BE2C (cell line): ENCODE measurements around the gene KCNA10. TPM values are rescaled to one million over a fixed set of nuclear protein-coding genes. Genes with fewer than 3 reads are reported as not detected.

Experiments used
- DNase-seq: peaks from one replicate; pipeline ENCODE4 v3.0.0-alpha.2; 2020
- H3K27me3 ChIP-seq: fragments of 250-450 bp; sonication (Bioruptor Pico); 2 replicates; pipeline ENCODE4 v1.5.1; 2020; ENCODE audit warnings: mild to moderate bottlenecking
- H3K36me3 ChIP-seq: fragments of 250-450 bp; sonication (Bioruptor Pico); 2 replicates; pipeline ENCODE4 v1.5.1; 2020; ENCODE audit warnings: mild to moderate bottlenecking
- H3K4me1 ChIP-seq: fragments of 250-450 bp; sonication (Bioruptor Pico); 2 replicates; pipeline ENCODE4 v1.5.1; 2020
- H3K4me3 ChIP-seq: 2 replicates; pipeline ENCODE4 v1.5.1; 2011; ENCODE audit warnings: low read depth, low read length
- H3K9me3 ChIP-seq: fragments of 250-450 bp; sonication (Bioruptor Pico); 2 replicates; pipeline ENCODE4 v1.5.1; 2020
- polyA plus RNA-seq: library from polyadenylated mRNA; unstranded; fragments of >200 nt; gene quantifications from one replicate; pipeline ENCODE4 v1.2.1, GENCODE V29; 2012; ENCODE audit warnings: low read depth, missing spikeins; ENCODE audit not compliant: insufficient read length, insufficient read depth
- TF ChIP-seq, protein P1 (sequence below): IDR thresholded peaks from 2 replicates; pipeline ENCODE4 v1.5.1; 2012; ENCODE audit warnings: mild to moderate bottlenecking, low read depth, low read length

KCNA10 gene
- not detected for polyA plus RNA-seq

DNA sequence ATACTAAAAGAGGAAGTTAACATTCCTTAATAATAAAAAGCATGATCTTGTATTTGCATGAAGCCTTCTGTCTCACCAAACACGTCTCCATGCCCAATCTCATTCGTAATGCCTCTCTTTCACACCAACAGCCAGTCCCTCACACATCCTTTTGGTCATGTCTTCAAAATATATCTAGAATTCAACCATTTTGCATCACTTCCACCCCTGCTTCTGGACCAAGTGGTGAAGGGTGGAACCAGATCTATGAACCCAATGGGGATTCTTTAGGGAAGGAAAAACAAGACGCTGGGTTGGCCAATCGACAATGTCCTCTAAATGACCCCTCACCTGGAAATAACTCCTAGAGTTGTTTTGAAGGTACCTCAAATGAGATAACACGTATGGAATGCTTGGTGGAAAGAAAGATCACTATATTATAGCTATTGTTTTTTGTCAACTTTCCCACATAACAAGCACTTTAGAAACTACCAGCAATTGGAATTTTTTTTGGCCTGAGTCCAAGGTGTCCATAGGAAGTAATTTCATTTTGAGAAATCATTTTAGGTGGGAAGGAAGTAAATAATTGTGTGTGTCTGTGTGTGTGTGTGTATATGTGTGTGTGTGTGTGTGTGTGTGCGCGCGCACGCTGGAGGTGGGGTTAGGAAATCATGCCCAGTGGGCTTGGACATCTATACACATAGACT lies at the start of gene KCNA10:
Gene KCNA10, minus strand, starts transcription at position 51 of the 686 bp plus-strand sequence. CDS start 388 bp downstream, outside the sequence.
- TF ChIP-seq, protein P1, sequence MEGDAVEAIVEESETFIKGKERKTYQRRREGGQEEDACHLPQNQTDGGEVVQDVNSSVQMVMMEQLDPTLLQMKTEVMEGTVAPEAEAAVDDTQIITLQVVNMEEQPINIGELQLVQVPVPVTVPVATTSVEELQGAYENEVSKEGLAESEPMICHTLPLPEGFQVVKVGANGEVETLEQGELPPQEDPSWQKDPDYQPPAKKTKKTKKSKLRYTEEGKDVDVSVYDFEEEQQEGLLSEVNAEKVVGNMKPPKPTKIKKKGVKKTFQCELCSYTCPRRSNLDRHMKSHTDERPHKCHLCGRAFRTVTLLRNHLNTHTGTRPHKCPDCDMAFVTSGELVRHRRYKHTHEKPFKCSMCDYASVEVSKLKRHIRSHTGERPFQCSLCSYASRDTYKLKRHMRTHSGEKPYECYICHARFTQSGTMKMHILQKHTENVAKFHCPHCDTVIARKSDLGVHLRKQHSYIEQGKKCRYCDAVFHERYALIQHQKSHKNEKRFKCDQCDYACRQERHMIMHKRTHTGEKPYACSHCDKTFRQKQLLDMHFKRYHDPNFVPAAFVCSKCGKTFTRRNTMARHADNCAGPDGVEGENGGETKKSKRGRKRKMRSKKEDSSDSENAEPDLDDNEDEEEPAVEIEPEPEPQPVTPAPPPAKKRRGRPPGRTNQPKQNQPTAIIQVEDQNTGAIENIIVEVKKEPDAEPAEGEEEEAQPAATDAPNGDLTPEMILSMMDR: no peak
- Histone ChIP-seq H3K4me3 (no peak within 1 kb of the TSS), H3K27me3 (peaks cover 3% of the 10 kb centered on the region; the same call in 1 of the 2 replicates), H3K9me3 (no peaks in the 10 kb centered on the region), H3K36me3 (no peaks in the 10 kb centered on the region), H3K4me1 (no peaks in the 10 kb centered on the region)
- no peak for DNase-seq

DNA sequence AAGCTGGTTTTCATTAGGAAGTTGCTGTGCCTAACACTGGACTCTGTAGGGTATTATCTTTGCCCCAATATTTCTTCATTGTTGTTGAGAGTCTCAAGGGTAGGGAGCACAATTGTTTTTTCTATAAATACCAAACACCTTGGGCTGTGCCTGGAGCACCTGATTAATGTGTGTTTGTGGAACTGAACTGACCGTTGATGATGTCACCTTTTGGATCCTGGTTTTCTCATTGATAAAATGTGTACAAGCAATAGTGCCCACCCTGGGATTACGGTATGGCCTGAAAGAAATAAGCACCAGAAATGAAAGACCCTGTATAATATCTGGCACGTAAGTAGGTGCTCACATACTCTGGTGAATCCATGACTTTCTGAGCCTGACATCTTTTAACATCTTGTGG lies 47.9 kb upstream of the KCNA10 start:
- Histone ChIP-seq H3K4me1 (no peaks in the 10 kb centered on the region), H3K36me3 (no peaks in the 10 kb centered on the region), H3K27me3 (peaks cover 9% of the 10 kb centered on the region), H3K9me3 (no peaks in the 10 kb centered on the region), H3K4me3 (no peak overlapping the region)
- TF ChIP-seq, protein P1: no peak
- DNase-seq: no peak

DNA sequence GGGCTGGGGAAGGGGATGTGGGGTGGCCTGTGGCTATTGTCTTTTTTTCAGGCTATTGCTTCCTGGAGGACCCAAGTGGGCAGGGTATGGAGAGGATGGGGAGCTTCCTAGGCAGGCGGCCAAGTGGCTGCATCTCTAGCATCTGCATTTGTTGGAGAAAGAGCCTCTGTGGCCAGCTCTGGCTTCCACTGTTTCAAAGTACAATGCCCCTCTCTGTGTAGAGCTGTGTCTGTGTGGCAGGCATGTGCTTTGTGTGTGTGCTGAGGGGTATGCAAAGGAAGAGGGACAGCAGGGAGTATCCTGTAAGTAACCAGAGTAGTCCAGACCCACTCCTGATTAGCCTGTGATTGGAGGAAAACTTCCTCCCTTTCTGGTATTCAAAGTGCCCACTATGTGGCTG lies 46.6 kb upstream of the KCNA10 start:
- TF ChIP-seq, protein P1: no peak
- no peak for DNase-seq

DNA sequence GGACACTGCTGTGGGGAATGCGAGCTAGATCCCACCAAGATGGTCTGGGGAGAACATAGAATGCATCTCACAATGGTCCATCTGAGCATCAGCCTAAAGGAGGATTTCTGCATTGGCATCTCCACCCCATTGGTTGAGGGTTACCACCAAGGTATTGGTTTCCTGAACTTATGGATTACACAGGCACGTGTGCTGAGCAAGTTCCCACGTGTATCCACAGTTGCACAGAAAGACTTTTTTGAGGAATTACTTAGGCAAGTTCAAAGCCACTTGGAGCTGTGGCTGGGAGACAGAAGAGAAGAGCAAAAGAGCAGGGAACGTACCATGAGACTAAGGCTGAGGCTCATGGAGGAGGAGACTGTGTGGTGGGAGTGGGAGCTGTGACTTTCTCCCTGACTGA lies 44.1 kb upstream of the KCNA10 start:
- H3K27me3 ChIP-seq: no peaks in the 10 kb centered on the region; the same call in 1 of the 2 replicates
- no peak for DNase-seq

More for the DNA sequence above, 46.6 kb upstream of the KCNA10 start:
- Histone ChIP-seq H3K36me3 (no peaks in the 10 kb centered on the region), H3K27me3 (peaks cover 6% of the 10 kb centered on the region), H3K4me1 (no peaks in the 10 kb centered on the region), H3K4me3 (no peak overlapping the region), H3K9me3 (no peaks in the 10 kb centered on the region)

DNA sequence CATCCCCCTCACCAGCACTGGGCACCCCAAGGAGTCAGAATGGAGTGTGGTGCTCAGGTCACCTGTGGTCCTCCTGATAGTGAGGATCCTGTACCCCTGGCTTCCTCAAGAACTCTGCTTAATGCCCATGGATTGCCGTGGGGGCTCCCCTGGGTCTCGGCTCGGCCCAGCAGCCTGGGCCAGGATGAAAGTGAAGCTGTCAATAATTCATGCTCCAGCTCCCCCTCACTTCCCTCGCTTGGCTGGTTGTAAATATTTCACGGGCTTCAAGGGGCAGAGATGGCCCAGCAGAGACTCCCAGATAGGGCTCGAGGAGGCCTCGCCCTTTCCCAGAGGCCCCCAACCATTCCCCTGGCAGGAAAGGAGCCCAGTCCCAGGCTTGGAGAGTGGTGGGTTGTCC lies 42.6 kb upstream of the KCNA10 start:
- Histone ChIP-seq H3K36me3 (no peaks in the 10 kb centered on the region), H3K4me3 (no peak overlapping the region), H3K4me1 (no peaks in the 10 kb centered on the region), H3K27me3 (no peaks in the 10 kb centered on the region; the same call in 1 of the 2 replicates), H3K9me3 (no peaks in the 10 kb centered on the region)
- DNase-seq: no peak
- TF ChIP-seq, protein P1: no peak

More for the DNA sequence above, 44.1 kb upstream of the KCNA10 start:
- Histone ChIP-seq H3K36me3 (no peaks in the 10 kb centered on the region), H3K4me1 (no peaks in the 10 kb centered on the region), H3K4me3 (no peak overlapping the region), H3K9me3 (no peaks in the 10 kb centered on the region)
- TF ChIP-seq, protein P1: no peak

DNA sequence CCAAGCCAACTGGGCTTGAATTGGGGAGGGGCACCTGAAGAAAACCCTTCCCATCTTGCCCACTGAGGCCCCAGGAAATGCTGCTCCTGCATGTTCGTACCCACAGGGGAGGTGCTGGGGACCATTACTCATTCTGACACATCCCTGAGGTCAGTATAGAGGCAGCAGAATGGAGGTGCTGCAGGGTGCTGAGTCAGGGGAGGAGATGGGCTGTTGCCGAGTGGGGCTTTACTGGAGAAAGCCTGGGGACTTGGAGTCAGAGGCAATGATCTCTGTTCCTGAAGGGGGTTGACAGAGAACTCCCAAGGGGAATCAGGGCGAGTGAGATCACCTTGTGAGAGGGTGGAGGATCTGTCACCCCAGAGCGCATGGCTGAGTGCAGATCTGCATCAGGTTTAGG lies 40.2 kb upstream of the KCNA10 start:
- TF ChIP-seq, protein P1: no peak
- Histone ChIP-seq H3K27me3 (no peaks in the 10 kb centered on the region; the same call in 1 of the 2 replicates), H3K4me3 (no peak overlapping the region), H3K36me3 (no peaks in the 10 kb centered on the region), H3K9me3 (no peaks in the 10 kb centered on the region), H3K4me1 (no peaks in the 10 kb centered on the region)
- DNase-seq: no peak
